ENCODE results near the gene PCNT. TPM values are rescaled to one million over a fixed set of nuclear protein-coding genes. Genes with fewer than 3 reads are reported as not detected.

PCNT gene
- total and polyA plus RNA-seq, 9 of the 15 experiments (the other 6 are each of a cell fraction or from before 2014, with no cell fraction given) = 9.1 to 53.5 (median 31.3) TPM

- TF ChIP-seq FOXA1 (IDR thresholded peaks at IDR 0.05; ENCODE audit: borderline replicate concordance) = no peak
- no peak for TF ChIP-seq NFRKB (IDR thresholded peaks at IDR 0.05; ENCODE audit: low read depth)
- TF ChIP-seq, protein P1, sequence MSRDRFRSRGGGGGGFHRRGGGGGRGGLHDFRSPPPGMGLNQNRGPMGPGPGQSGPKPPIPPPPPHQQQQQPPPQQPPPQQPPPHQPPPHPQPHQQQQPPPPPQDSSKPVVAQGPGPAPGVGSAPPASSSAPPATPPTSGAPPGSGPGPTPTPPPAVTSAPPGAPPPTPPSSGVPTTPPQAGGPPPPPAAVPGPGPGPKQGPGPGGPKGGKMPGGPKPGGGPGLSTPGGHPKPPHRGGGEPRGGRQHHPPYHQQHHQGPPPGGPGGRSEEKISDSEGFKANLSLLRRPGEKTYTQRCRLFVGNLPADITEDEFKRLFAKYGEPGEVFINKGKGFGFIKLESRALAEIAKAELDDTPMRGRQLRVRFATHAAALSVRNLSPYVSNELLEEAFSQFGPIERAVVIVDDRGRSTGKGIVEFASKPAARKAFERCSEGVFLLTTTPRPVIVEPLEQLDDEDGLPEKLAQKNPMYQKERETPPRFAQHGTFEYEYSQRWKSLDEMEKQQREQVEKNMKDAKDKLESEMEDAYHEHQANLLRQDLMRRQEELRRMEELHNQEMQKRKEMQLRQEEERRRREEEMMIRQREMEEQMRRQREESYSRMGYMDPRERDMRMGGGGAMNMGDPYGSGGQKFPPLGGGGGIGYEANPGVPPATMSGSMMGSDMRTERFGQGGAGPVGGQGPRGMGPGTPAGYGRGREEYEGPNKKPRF (IDR thresholded peaks at IDR 0.05; ENCODE audit: low read depth, low read length) = no peak
- TF ChIP-seq NFIX (CRISPR knock-in tag; IDR thresholded peaks at IDR 0.05; ENCODE audit: low read depth) = no peak
- TF ChIP-seq, protein P2, sequence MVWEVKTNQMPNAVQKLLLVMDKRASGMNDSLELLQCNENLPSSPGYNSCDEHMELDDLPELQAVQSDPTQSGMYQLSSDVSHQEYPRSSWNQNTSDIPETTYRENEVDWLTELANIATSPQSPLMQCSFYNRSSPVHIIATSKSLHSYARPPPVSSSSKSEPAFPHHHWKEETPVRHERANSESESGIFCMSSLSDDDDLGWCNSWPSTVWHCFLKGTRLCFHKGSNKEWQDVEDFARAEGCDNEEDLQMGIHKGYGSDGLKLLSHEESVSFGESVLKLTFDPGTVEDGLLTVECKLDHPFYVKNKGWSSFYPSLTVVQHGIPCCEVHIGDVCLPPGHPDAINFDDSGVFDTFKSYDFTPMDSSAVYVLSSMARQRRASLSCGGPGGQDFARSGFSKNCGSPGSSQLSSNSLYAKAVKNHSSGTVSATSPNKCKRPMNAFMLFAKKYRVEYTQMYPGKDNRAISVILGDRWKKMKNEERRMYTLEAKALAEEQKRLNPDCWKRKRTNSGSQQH (CRISPR knock-in tag; IDR thresholded peaks at IDR 0.05) = no peak
- TF ChIP-seq ZEB2 (IDR thresholded peaks at IDR 0.05) = no peak
- no peak for TF ChIP-seq U2AF1 (optimal IDR thresholded peaks at IDR 0.05; ENCODE audit: low read depth, low read length)
- no peak for TF ChIP-seq CHD2 (IDR thresholded peaks at IDR 0.05; ENCODE audit: low read depth, low read length)
- TF ChIP-seq ETV1 (tag; conservative IDR thresholded peaks at IDR 0.05; ENCODE audit: low read depth) = no peak
- TF ChIP-seq, protein P3, sequence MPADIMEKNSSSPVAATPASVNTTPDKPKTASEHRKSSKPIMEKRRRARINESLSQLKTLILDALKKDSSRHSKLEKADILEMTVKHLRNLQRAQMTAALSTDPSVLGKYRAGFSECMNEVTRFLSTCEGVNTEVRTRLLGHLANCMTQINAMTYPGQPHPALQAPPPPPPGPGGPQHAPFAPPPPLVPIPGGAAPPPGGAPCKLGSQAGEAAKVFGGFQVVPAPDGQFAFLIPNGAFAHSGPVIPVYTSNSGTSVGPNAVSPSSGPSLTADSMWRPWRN (IDR thresholded peaks at IDR 0.05; ENCODE audit: low read depth) = no peak
- TF ChIP-seq NR0B1 (IDR thresholded peaks at IDR 0.05; ENCODE audit: partially characterized antibody) = no peak
Measured at GRCh38 chr21:46354046-46354445, 30.1 kb downstream of the PCNT start (continued).
